Measurements from ENCODE around the gene EPB41L4B.

Gene EPB41L4B

DNA sequence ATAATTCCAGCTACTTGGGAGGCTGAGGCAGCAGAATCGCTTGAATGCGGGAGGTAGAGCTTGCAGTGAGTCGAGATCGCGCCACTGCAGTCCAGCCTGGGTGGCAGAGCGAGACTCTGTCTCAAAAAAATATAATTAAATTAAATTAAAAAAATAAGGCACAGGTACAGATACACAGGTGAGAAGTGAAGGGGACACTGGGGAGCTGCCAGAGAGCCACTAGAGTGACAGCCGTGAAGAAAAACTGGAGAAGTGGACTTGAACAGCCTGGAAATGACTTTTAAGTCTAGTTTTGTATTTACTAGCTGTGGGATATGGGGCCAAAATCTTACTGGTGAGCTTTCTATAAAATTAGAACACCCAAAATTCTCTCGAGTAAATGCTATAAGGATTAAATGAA is 15.1 kb downstream of the EPB41L4B start:
- FAIRE-seq (no peak), DNase-seq (ENCODE audit: insufficient read length, low spot score) (no peak)
- TF ChIP-seq POLR2AphosphoS5 (IDR thresholded peaks at IDR 0.05; ENCODE audit: low read depth, low read length) (no peak), TAF1 (IDR thresholded peaks at IDR 0.05; ENCODE audit: low read depth, low read length) (no peak), POU2F2 (IDR thresholded peaks at IDR 0.05; ENCODE audit: low read depth, low read length) (no peak), POLR2A (IDR thresholded peaks at IDR 0.05; ENCODE audit: low read depth, low read length) (no peak), PAX5 (IDR thresholded peaks at IDR 0.05; ENCODE audit: insufficient read depth, low read length, severe bottlenecking) (no peak), SPI1 (IDR thresholded peaks at IDR 0.05; ENCODE audit: low read depth, low read length) (no peak)

- no peak for TF ChIP-seq POLR2A (IDR thresholded peaks at IDR 0.05; ENCODE audit: low read depth, low read length)
- no peak for TF ChIP-seq POU2F2 (IDR thresholded peaks at IDR 0.05; ENCODE audit: low read depth, low read length)
- no peak for TF ChIP-seq PAX5 (IDR thresholded peaks at IDR 0.05; ENCODE audit: insufficient read depth, low read length, severe bottlenecking)
- no peak for TF ChIP-seq SPI1 (IDR thresholded peaks at IDR 0.05; ENCODE audit: low read depth, low read length)
- TF ChIP-seq TAF1 (IDR thresholded peaks at IDR 0.05; ENCODE audit: low read depth, low read length), result no peak
- no peak for TF ChIP-seq POLR2AphosphoS5 (IDR thresholded peaks at IDR 0.05; ENCODE audit: low read depth, low read length)
- DNase-seq (ENCODE audit: insufficient read length, low spot score) (no peak), FAIRE-seq (no peak)
Observed at GRCh38 chr9:109304347-109304746, 16.5 kb downstream of the EPB41L4B start.

DNA sequence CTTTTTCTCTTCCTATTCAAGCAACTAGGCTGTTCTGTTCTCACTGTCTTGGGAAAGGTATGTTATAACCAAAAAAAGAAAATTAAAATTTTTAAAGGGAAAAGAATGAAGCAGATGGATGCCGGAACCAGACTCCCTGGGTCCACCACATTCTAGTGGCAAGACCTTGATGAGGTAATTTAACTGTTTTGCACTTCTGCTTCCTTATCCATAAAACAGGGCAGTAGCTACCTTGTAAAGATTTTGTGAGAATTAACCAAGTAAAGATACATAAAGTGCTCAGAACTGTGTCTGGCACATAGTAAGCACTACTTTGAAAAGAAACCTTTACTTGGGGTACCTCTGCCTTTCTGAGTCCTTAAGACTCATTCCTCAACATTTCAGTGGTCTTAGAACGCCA is 17.0 kb downstream of the EPB41L4B start:
- TF ChIP-seq POU2F2 (IDR thresholded peaks at IDR 0.05; ENCODE audit: low read depth, low read length) (no peak), SPI1 (IDR thresholded peaks at IDR 0.05; ENCODE audit: low read depth, low read length) (no peak), POLR2AphosphoS5 (IDR thresholded peaks at IDR 0.05; ENCODE audit: low read depth, low read length) (no peak), PAX5 (IDR thresholded peaks at IDR 0.05; ENCODE audit: insufficient read depth, low read length, severe bottlenecking) (no peak), POLR2A (IDR thresholded peaks at IDR 0.05; ENCODE audit: low read depth, low read length) (no peak)
- FAIRE-seq (no peak), DNase-seq (ENCODE audit: insufficient read length, low spot score) (no peak)

DNA sequence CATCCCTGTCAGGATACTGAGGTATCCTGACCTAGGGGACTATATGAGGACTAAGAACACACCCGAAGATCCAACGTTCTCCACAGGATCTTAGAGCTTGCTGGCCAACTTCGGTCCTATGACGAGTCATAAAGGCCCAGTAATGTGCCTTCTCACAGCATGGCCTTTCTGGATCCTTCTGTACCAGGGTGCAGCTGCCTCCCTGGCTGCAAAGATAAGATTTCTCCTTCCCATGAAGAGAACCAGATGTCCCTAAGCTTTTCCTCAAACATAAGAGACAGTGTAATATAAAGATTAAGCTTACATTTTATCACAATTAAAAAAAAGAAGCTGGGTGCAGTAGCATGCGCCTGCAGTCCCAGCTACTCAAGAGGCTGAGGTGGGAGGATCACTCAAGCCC is 18.3 kb downstream of the EPB41L4B start:
- TF ChIP-seq POLR2AphosphoS5 (IDR thresholded peaks at IDR 0.05; ENCODE audit: low read depth, low read length) (no peak), SPI1 (IDR thresholded peaks at IDR 0.05; ENCODE audit: low read depth, low read length) (no peak), POLR2A (IDR thresholded peaks at IDR 0.05; ENCODE audit: low read depth, low read length) (no peak), PAX5 (IDR thresholded peaks at IDR 0.05; ENCODE audit: insufficient read depth, low read length, severe bottlenecking) (no peak), POU2F2 (IDR thresholded peaks at IDR 0.05; ENCODE audit: low read depth, low read length) (no peak), TAF1 (IDR thresholded peaks at IDR 0.05; ENCODE audit: low read depth, low read length) (no peak)
- FAIRE-seq (no peak), DNase-seq (ENCODE audit: insufficient read length, low spot score) (no peak)

GRCh38 chr9:109301012-109301411 is 19.8 kb downstream of the EPB41L4B start:
- no peak for FAIRE-seq
- TF ChIP-seq POLR2A (IDR thresholded peaks at IDR 0.05; ENCODE audit: low read depth, low read length) (no peak), PAX5 (IDR thresholded peaks at IDR 0.05; ENCODE audit: insufficient read depth, low read length, severe bottlenecking) (no peak), POLR2AphosphoS5 (IDR thresholded peaks at IDR 0.05; ENCODE audit: low read depth, low read length) (no peak), TAF1 (IDR thresholded peaks at IDR 0.05; ENCODE audit: low read depth, low read length) (no peak), SPI1 (IDR thresholded peaks at IDR 0.05; ENCODE audit: low read depth, low read length) (no peak), POU2F2 (IDR thresholded peaks at IDR 0.05; ENCODE audit: low read depth, low read length) (no peak)
- no peak for DNase-seq (ENCODE audit: insufficient read length, low spot score)

- DNase-seq (ENCODE audit: insufficient read length, low spot score), result no peak
- no peak for FAIRE-seq
- no peak for TF ChIP-seq POU2F2 (IDR thresholded peaks at IDR 0.05; ENCODE audit: low read depth, low read length)
- no peak for TF ChIP-seq SPI1 (IDR thresholded peaks at IDR 0.05; ENCODE audit: low read depth, low read length)
Observed at GRCh38 chr9:109299891-109300290, 21.0 kb downstream of the EPB41L4B start.

DNA sequence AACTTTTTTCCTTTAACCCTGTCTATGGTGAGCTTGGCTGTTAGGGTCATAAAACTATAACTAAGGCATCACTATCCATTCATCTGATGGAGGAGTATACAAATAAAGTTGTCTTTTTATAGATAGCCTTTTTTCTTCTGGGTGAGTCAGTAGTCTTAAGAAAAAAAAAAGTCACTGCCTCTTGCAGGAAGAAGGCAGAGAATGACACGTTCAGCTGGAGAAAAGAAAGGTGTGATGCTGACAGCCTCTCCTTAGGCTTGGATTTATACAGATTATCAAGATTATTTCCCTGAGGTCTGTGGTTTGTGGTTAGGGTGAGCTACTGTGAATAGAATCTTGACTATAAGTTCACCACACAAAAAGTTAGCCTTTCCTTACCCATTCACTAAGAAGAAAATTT is 23.0 kb downstream of the EPB41L4B start:
- FAIRE-seq, result no peak
- TF ChIP-seq POU2F2 (IDR thresholded peaks at IDR 0.05; ENCODE audit: low read depth, low read length) (no peak), POLR2A (IDR thresholded peaks at IDR 0.05; ENCODE audit: low read depth, low read length) (no peak), POLR2AphosphoS5 (IDR thresholded peaks at IDR 0.05; ENCODE audit: low read depth, low read length) (no peak), TAF1 (IDR thresholded peaks at IDR 0.05; ENCODE audit: low read depth, low read length) (no peak), SPI1 (IDR thresholded peaks at IDR 0.05; ENCODE audit: low read depth, low read length) (no peak), PAX5 (IDR thresholded peaks at IDR 0.05; ENCODE audit: insufficient read depth, low read length, severe bottlenecking) (no peak)
- no peak for DNase-seq (ENCODE audit: insufficient read length, low spot score)

- FAIRE-seq, result no peak
- TF ChIP-seq PAX5 (IDR thresholded peaks at IDR 0.05; ENCODE audit: insufficient read depth, low read length, severe bottlenecking) (no peak), SPI1 (IDR thresholded peaks at IDR 0.05; ENCODE audit: low read depth, low read length) (no peak), POLR2A (IDR thresholded peaks at IDR 0.05; ENCODE audit: low read depth, low read length) (no peak), TAF1 (IDR thresholded peaks at IDR 0.05; ENCODE audit: low read depth, low read length) (no peak), POLR2AphosphoS5 (IDR thresholded peaks at IDR 0.05; ENCODE audit: low read depth, low read length) (no peak), POU2F2 (IDR thresholded peaks at IDR 0.05; ENCODE audit: low read depth, low read length) (no peak)
Observed at GRCh38 chr9:109295221-109296130, 25.4 kb downstream of the EPB41L4B start.

DNA sequence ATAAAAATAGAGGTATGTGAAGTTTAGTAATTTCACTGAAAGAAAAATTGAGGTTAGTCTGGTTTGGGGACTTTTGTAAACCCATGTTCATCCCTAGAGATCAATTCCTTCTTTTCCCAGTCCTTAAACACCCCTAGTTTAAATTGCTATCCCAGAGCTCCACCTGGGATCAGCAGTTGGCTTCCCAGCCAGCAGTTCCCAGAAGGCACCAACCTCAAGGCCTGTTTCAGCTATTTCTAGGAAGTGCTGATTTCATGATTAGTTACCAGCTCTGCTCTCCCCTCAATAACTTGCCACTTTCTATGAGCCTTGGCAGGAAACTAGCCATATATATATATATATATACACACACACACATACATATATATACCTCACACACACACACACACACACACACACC is 30.5 kb downstream of the EPB41L4B start:
- TF ChIP-seq TAF1 (IDR thresholded peaks at IDR 0.05; ENCODE audit: low read depth, low read length) (no peak), POLR2AphosphoS5 (IDR thresholded peaks at IDR 0.05; ENCODE audit: low read depth, low read length) (no peak), SPI1 (IDR thresholded peaks at IDR 0.05; ENCODE audit: low read depth, low read length) (no peak), POU2F2 (IDR thresholded peaks at IDR 0.05; ENCODE audit: low read depth, low read length) (no peak), POLR2A (IDR thresholded peaks at IDR 0.05; ENCODE audit: low read depth, low read length) (no peak), PAX5 (IDR thresholded peaks at IDR 0.05; ENCODE audit: insufficient read depth, low read length, severe bottlenecking) (no peak)
- FAIRE-seq, result no peak
- DNase-seq (ENCODE audit: insufficient read length, low spot score), result no peak

More at GRCh38 chr9:109295221-109296130, 25.4 kb downstream of the EPB41L4B start:
- DNase-seq (ENCODE audit: insufficient read length, low spot score), result no peak

All from GM12891 (cell line).